Measurements from ENCODE around the gene SLC40A1.

SLC40A1 gene

DNA sequence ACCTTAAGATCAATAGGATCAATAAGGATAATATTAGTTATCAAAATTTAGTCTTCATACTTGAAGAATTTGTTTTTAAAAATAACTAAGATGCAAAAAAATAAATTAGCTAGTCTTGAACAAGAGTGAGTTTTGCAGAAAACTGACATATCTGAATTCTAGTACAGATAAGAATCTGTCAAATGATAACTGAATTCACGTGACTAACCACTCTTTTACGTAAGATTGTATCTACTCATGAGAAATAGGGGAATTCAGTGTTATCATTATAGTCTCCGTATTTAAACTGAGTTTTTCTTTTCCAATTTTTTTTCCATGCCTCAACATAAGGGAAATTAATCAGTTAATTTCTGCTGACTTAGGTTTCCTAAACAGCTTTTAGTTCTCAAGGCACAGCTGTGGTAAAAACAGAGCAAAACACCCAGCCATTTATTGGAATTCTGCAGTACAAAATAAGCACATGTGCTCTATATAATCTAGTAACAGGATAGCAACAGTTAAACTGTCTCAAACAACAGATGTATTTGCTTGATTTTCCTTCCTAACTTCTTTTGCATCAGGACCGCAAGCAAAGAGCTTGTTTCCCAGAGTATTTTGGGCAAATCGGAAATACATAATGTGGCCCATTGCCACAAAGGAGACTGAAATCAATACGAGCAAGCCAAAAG is 19.1 kb downstream of the SLC40A1 start:
- no peak for DNase-seq

- no peak for DNase-seq
These were observed 20.4 kb downstream of the SLC40A1 start for GRCh38 chr2:189560273-189560586.

DNA sequence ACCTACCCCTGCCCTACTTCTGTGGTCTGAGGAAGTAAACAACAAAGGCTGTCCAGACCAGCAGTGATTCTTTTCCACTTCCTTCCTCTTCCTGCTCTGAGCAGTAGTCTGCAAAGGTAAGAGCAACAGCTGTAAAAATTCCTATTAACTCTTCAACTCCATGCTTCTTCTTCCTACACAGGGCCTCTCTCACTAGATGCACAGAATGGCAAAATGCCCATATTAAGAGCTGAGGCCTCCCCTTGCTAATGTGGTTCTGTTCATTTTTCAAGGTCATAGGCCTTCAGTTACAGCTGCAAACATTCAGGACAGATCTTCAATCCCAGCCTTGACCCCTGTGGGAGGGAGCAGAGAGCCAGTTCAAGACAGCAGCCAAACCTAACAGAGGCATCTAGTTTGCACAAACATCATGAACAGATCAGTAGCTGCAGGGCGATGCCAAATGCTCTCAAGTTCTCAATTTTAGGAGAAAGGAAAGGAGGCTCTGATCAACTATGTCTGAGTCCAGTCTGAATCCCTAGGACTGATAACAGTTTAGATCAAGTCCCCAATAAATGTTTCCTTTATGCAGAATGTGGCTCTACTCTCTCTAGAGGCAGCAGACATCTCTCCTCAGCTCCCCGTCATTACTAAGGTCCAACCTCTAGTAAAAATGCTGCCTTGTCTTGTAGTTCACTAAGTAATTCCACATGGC is 20.9 kb downstream of the SLC40A1 start:
- peak; percentile 63 for DNase-seq

- no peak for DNase-seq
These were observed 21.9 kb downstream of the SLC40A1 start for GRCh38 chr2:189558516-189559272.

DNA sequence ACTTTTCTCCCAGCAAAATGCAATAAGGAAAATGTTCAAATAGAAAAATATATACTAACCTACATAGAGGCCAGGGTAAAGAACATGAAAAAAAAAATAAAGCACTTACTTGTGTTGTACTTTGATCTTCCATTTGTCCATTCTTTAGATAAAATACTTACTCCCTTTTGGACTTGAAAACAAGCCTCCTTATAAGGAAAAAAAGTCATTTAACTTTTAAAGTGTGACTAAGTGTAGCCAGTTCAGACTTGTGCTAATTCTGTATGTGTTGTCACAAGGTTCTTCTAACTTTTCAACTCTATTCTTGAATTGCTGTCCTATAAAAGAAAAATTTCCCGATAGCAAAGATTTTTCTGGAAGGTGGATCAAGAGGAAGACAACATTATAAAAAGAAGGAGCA is 23.2 kb downstream of the SLC40A1 start:
- DNase-seq, result no peak

DNA sequence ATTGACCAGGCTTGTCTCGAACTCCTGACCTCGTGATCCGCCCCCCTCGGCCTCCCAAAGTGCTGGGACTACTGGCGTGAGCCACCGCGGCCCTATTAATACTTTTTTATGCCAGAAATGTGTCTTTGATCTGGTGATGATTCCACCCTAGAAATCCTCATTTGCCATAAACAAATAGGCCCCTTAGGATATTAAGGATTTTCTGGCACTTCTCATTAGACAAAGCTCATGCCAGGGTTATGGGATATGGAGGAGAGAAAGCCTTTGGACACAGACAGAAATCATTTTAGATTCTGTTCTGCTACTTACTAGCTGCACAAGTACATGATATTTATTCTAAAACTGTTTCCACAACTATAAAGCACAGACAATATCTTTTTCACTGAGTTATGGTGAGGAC is 24.1 kb downstream of the SLC40A1 start:
- no peak for DNase-seq

GRCh38 chr2:189555232-189555631 is 25.4 kb downstream of the SLC40A1 start:
- no peak for DNase-seq

DNA sequence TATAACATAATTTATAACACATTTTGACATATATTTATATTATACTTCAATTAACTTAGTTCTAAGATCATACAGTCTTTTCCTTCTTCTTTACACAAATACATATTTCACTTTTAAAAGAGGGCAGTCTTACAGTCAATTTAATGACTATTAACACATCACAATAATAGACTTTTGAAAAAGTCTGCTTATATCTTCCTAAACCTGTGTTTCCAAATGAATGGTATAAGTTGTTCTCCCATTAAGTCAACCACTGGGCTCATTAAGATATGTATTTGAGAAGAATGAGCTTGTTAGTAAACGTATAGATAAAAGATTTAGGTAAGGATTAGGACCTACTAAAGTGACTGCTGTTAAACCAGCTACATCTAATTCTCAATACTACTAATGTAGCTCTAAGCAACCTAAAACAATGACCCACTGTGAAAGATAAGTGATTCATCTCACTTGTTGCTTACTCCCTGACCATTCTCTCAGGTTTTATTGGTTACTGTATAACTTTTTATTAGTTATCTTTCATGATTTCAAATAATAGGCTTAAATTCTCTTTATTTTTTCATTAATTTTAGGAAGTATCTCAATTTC is 27.0 kb downstream of the SLC40A1 start:
- no peak for DNase-seq

GRCh38 chr2:189552991-189553404 is 27.6 kb downstream of the SLC40A1 start:
- no peak for DNase-seq

- no peak for DNase-seq
These were observed 28.1 kb downstream of the SLC40A1 start for GRCh38 chr2:189552334-189552990.

DNA sequence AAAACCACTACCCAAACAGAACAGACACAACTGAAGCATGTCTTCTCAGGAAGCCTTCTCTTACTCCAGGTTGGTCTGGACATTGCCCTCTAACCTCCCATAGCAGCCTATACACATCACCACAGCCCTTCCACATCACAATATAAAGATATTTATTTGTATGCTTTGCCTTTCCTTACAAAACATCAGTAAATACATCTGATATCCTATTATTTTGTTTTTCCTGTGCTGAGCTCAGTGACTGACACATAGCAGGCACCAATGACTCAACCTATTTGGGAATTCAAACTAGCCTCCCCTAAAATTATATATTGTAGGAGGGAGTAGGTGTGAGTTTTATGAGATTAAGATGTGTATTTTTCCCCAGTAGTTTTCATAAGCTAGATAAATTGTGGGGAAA is 28.8 kb downstream of the SLC40A1 start:
- no peak for DNase-seq

DNA sequence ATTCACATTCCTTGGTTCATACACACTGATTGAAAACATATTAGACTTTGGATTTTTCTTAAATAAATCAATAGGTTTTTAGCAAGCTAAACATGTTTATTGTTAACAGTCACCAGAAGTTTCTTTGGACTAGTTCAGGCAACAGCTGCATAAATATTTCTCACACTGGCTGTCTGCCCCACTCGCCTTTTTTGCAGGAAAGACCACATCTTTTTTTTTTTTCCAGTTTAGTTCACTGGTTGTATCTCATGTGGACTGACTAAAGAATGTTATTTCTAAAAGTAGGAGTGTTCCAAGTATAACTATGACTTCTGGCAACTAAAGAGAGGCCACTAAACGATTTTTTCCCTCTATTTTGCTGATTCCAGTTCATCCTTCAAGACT is 31.1 kb downstream of the SLC40A1 start:
- DNase-seq, result peak; percentile 82

- no peak for DNase-seq
These were observed 31.7 kb downstream of the SLC40A1 start for GRCh38 chr2:189548666-189549448.

- DNase-seq, result peak; percentile 74
These were observed 35.2 kb downstream of the SLC40A1 start for GRCh38 chr2:189545418-189545817.

DNA sequence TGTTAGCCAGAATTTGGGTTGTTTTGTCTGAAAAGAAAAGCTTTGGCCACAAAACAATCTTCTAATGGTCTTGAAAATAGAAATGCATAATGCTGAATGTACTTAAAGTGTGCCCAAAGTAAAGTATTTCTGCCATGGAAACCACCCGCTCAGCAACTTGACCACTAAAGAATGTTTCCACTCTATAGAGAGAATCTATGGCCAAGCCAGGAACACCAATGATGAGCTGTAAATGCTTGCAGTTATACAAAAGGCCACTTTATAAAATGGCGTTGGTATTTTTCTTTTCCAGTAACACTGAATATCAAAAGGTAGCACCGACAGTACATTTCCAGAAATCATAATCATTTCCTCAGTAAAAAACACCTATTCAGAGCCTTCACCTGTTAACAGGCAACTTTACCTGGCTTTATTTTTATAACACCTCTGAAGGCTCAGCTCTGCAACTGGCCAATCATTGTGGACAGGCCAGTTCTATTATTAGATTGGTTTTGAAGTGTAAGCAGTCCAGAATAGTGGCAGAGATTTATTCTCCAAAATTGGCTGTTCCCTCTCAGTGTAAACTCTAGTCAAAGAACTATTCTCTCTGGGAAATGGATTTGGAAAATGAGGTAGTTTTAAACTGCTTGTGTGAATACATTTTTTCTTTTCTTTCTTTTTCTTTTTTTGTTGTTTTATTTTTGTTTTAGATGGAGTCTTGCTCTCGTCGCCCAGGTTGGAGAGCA is 36.1 kb downstream of the SLC40A1 start:
- no peak for DNase-seq

DNA sequence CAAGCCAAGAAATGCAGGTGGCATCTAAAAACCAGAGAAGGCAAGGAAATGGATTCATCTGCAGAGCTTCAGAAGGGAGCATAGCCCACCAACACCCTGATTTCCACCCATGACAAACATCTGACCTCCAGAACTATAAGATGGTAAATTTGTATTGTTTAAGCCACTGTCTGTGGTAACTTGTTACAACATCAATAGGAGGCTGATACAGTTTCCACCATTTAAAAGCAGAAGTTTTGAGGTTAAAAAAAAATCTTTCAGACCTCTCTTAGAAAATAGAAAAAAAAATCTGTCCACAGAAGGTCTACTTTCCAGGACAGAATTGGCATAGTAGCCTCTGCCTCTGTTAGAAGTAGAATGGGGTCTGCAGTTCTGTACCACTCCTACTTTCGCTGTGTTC is 37.2 kb downstream of the SLC40A1 start:
- no peak for DNase-seq

- DNase-seq, result no peak
These were observed 38.3 kb downstream of the SLC40A1 start for GRCh38 chr2:189542145-189542882.

- DNase-seq, result no peak
These were observed 39.0 kb downstream of the SLC40A1 start for GRCh38 chr2:189541591-189541990.

- no peak for DNase-seq
These were observed 40.0 kb downstream of the SLC40A1 start for GRCh38 chr2:189540551-189540950.

DNA sequence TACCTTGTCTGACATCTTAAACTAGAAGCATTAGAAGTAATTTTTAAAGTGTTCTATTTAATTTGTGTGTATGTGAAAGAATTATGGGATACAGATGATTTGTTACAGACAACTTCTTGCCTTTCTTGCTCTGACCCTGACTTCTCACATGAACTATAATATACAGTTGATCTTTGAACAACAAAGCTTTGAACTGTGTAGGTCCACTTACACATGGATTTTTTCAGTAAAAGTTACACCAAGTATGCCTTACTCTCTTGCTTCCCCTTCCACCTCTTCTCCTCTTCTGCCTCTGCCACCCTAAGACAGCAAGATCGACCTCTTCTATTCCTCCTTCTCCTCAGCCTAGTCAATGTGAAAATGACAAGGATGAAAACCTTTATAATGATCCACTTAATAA is 42.2 kb downstream of the SLC40A1 start:
- no peak for DNase-seq

DNA sequence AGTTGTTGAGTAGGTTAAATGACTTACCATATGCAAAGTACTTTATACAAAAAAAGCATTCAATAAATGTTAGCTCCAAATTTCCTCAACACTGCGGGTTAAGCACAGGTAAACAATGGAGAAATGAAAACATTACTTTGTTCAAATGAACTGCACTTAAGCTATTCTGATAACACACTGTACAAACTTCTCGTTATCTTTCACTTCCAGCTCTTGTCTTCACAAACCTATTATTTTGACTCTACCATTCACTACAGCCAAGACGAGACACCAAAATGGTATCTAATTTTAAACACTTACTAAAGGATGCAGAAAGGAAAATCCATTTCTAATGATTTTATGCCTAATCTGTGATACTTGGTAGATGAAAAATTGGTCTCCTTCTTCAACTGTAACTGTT is 43.8 kb downstream of the SLC40A1 start:
- no peak for DNase-seq
